ENCODE measurements around the gene PRKCSH.

DNA sequence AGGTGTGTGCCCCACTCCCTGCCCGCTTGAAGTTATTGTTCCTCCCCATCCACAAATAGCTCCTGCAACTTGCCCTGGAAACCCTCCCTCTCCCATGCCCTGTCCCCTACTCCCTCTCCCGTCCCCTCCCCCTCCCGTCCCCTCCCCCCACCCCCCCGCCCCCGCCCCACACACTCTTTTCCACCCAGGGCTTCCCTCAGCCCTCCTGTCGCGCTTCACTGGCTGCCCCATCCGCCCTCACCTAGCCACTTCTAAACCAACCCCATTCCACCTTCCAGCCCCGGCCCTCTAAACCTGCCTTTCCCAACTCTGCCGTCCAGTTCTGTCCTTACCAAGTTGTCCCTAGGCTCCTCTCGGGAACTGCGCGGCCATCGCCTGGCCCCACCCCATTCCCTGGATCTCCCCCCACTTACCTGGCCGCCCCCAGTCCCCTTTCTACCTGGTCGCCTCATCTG, 17.3 kb upstream of the PRKCSH start:
- TF ChIP-seq, protein P1, sequence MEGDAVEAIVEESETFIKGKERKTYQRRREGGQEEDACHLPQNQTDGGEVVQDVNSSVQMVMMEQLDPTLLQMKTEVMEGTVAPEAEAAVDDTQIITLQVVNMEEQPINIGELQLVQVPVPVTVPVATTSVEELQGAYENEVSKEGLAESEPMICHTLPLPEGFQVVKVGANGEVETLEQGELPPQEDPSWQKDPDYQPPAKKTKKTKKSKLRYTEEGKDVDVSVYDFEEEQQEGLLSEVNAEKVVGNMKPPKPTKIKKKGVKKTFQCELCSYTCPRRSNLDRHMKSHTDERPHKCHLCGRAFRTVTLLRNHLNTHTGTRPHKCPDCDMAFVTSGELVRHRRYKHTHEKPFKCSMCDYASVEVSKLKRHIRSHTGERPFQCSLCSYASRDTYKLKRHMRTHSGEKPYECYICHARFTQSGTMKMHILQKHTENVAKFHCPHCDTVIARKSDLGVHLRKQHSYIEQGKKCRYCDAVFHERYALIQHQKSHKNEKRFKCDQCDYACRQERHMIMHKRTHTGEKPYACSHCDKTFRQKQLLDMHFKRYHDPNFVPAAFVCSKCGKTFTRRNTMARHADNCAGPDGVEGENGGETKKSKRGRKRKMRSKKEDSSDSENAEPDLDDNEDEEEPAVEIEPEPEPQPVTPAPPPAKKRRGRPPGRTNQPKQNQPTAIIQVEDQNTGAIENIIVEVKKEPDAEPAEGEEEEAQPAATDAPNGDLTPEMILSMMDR (conservative IDR thresholded peaks at IDR 0.05) = no peak
- TF ChIP-seq EZH2 (IDR thresholded peaks at IDR 0.05; ENCODE audit: low read depth) = no peak

All from PC-9 (cell line).